Measurements from ENCODE around the gene EBF3. TPM values are rescaled to one million over a fixed set of nuclear protein-coding genes. Genes with fewer than 3 reads are reported as not detected.

The EBF3 gene
- total RNA-seq, 1 donor from 2014 or later, result 544 TPM

DNA sequence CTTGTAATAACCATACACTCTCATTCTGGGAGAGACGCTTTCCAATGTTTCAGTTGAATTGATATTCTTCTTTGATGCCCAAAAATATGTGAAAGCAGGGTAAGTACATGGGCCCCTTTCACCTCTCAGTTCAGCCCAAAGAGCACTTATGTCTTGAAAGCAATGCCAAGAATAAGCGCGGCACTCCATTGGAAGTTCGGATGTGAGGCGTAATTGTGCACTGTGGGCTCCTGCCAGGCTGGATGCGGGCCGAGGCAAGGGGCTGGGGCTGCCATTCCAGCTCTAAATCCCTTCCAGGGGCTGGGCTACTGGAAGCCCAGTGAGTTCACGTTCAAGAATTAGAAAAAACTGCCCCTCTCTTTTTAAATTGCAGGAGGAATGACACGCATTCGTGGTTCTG is 113.8 kb downstream of the EBF3 start:
- Mint-ChIP-seq H3K36me3 (ENCODE audit: unreplicated experiment) (peaks cover 10% of the 10 kb centered on the region), H3K9me3 (ENCODE audit: unreplicated experiment) (peaks cover 71% of the 10 kb centered on the region), H3K27me3 (ENCODE audit: unreplicated experiment) (peaks cover 42% of the 10 kb centered on the region), H3K27ac (ENCODE audit: unreplicated experiment) (peak overlapping the region; percentile 73), H3K4me1 (ENCODE audit: low read depth, unreplicated experiment) (peaks cover 72% of the 10 kb centered on the region), H3K4me3 (ENCODE audit: unreplicated experiment) (peak overlapping the region; percentile 45)
- TF ChIP-seq, protein P1, sequence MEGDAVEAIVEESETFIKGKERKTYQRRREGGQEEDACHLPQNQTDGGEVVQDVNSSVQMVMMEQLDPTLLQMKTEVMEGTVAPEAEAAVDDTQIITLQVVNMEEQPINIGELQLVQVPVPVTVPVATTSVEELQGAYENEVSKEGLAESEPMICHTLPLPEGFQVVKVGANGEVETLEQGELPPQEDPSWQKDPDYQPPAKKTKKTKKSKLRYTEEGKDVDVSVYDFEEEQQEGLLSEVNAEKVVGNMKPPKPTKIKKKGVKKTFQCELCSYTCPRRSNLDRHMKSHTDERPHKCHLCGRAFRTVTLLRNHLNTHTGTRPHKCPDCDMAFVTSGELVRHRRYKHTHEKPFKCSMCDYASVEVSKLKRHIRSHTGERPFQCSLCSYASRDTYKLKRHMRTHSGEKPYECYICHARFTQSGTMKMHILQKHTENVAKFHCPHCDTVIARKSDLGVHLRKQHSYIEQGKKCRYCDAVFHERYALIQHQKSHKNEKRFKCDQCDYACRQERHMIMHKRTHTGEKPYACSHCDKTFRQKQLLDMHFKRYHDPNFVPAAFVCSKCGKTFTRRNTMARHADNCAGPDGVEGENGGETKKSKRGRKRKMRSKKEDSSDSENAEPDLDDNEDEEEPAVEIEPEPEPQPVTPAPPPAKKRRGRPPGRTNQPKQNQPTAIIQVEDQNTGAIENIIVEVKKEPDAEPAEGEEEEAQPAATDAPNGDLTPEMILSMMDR (IDR thresholded peaks at IDR 0.05; ENCODE audit: partially characterized antibody, unreplicated experiment), result no peak
- no peak for DNase-seq

- Mint-ChIP-seq H3K27ac (ENCODE audit: unreplicated experiment) (peak overlapping the region; percentile 73), H3K27me3 (ENCODE audit: unreplicated experiment) (peaks cover 38% of the 10 kb centered on the region), H3K4me1 (ENCODE audit: low read depth, unreplicated experiment) (peaks cover 71% of the 10 kb centered on the region), H3K4me3 (ENCODE audit: unreplicated experiment) (peak overlapping the region; percentile 31), H3K36me3 (ENCODE audit: unreplicated experiment) (peaks cover 10% of the 10 kb centered on the region), H3K9me3 (ENCODE audit: unreplicated experiment) (peaks cover 69% of the 10 kb centered on the region)
- DNase-seq, result no peak
- TF ChIP-seq, protein P1 (IDR thresholded peaks at IDR 0.05; ENCODE audit: partially characterized antibody, unreplicated experiment), result no peak
Measured at GRCh38 chr10:129849853-129850252, 114.2 kb downstream of the EBF3 start.

DNA sequence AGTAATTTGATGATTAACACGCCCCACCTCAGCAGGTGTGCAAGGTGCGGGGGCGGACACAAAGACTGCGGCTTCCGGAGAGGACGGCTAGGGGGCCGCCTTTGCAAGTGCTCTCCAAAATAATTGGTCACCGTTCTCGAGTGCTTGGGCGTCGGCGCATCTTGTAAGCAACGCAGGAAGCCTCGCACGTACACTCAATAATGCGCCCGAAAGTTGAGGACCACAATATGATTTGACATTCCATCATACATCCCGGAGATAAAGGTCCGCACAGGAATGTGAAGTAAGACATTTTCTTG is 114.7 kb downstream of the EBF3 start:
- H3K36me3 Mint-ChIP-seq (ENCODE audit: unreplicated experiment), result peaks cover 10% of the 10 kb centered on the region
- H3K4me3 Mint-ChIP-seq (ENCODE audit: unreplicated experiment), result no peak overlapping the region
- peaks cover 70% of the 10 kb centered on the region for H3K4me1 Mint-ChIP-seq (ENCODE audit: low read depth, unreplicated experiment)
- H3K27me3 Mint-ChIP-seq (ENCODE audit: unreplicated experiment), result peaks cover 39% of the 10 kb centered on the region
- TF ChIP-seq, protein P1 (IDR thresholded peaks at IDR 0.05; ENCODE audit: partially characterized antibody, unreplicated experiment), result no peak
- H3K27ac Mint-ChIP-seq (ENCODE audit: unreplicated experiment), result peak overlapping the region; percentile 24
- no peak for DNase-seq
- H3K9me3 Mint-ChIP-seq (ENCODE audit: unreplicated experiment), result peaks cover 73% of the 10 kb centered on the region

GRCh38 chr10:129848696-129849451 is 115.2 kb downstream of the EBF3 start:
- Mint-ChIP-seq H3K27ac (ENCODE audit: unreplicated experiment) (peak overlapping the region; percentile 24), H3K36me3 (ENCODE audit: unreplicated experiment) (peaks cover 10% of the 10 kb centered on the region), H3K4me3 (ENCODE audit: unreplicated experiment) (no peak overlapping the region), H3K27me3 (ENCODE audit: unreplicated experiment) (peaks cover 40% of the 10 kb centered on the region), H3K4me1 (ENCODE audit: low read depth, unreplicated experiment) (peaks cover 64% of the 10 kb centered on the region), H3K9me3 (ENCODE audit: unreplicated experiment) (peaks cover 69% of the 10 kb centered on the region)
- TF ChIP-seq, protein P1 (IDR thresholded peaks at IDR 0.05; ENCODE audit: partially characterized antibody, unreplicated experiment), result no peak
- DNase-seq, result no peak

- H3K4me3 Mint-ChIP-seq (ENCODE audit: unreplicated experiment), result no peak overlapping the region
- peaks cover 41% of the 10 kb centered on the region for H3K27me3 Mint-ChIP-seq (ENCODE audit: unreplicated experiment)
- no peak for DNase-seq
Measured at GRCh38 chr10:129847741-129848483, 116.2 kb downstream of the EBF3 start.

More at GRCh38 chr10:129847741-129848483, 116.2 kb downstream of the EBF3 start:
- Mint-ChIP-seq H3K27ac (ENCODE audit: unreplicated experiment) (peak overlapping the region; percentile 22), H3K36me3 (ENCODE audit: unreplicated experiment) (peaks cover 18% of the 10 kb centered on the region), H3K9me3 (ENCODE audit: unreplicated experiment) (peaks cover 71% of the 10 kb centered on the region), H3K4me1 (ENCODE audit: low read depth, unreplicated experiment) (peaks cover 56% of the 10 kb centered on the region)
- TF ChIP-seq, protein P1 (IDR thresholded peaks at IDR 0.05; ENCODE audit: partially characterized antibody, unreplicated experiment), result no peak

Measured in glutamatergic neuron (in vitro differentiated cells).